Stimulated activated memory B cell treated with anti-CD40 and anti-IgM and Interleukin-4, amounts not matched to agents 10 μg/mL and 1 μg/mL and 100 μg/mL, for 72 hours (primary cell): Measurements from ENCODE around the gene NRIP3.

Experiments used
- ATAC-seq: fragments of 150-1000 bp; cut with Tn5 transposase; 2 replicates; pipeline ENCODE4 v1.10.0; 2021
- H3K27ac Mint-ChIP-seq: one replicate; pipeline ENCODE4 v1.8.0; 2022; ENCODE audit warnings: mild to moderate bottlenecking, mixed read lengths
- H3K27me3 Mint-ChIP-seq: one replicate; pipeline ENCODE4 v1.8.0; 2022; ENCODE audit warnings: mixed read lengths
- H3K36me3 Mint-ChIP-seq: one replicate; pipeline ENCODE4 v1.8.0; 2022; ENCODE audit warnings: mixed read lengths
- H3K4me1 Mint-ChIP-seq: one replicate; pipeline ENCODE4 v1.8.0; 2022; ENCODE audit warnings: mixed read lengths
- H3K4me3 Mint-ChIP-seq: one replicate; pipeline ENCODE4 v1.8.0; 2022; ENCODE audit warnings: mild to moderate bottlenecking, moderate library complexity, mixed read lengths
- H3K9me3 Mint-ChIP-seq: one replicate; pipeline ENCODE4 v1.8.0; 2022; ENCODE audit warnings: mixed read lengths

The NRIP3 gene

GRCh38 chr11:8934742-8935488, 68.9 kb downstream of the NRIP3 start:
- no peak overlapping the region for H3K27ac Mint-ChIP-seq
- H3K4me1 Mint-ChIP-seq, result peaks cover 6% of the 10 kb centered on the region
- no peaks in the 10 kb centered on the region for H3K36me3 Mint-ChIP-seq
- H3K9me3 Mint-ChIP-seq, result no peaks in the 10 kb centered on the region
- peaks cover 20% of the 10 kb centered on the region for H3K27me3 Mint-ChIP-seq
- no peak for ATAC-seq
- no peak overlapping the region for H3K4me3 Mint-ChIP-seq

- Mint-ChIP-seq H3K4me3 (no peak overlapping the region), H3K4me1 (peaks cover 6% of the 10 kb centered on the region), H3K27ac (no peak overlapping the region), H3K9me3 (no peaks in the 10 kb centered on the region), H3K36me3 (no peaks in the 10 kb centered on the region), H3K27me3 (peaks cover 20% of the 10 kb centered on the region)
- no peak for ATAC-seq
Observed at GRCh38 chr11:8933931-8934330, 69.9 kb downstream of the NRIP3 start.

DNA sequence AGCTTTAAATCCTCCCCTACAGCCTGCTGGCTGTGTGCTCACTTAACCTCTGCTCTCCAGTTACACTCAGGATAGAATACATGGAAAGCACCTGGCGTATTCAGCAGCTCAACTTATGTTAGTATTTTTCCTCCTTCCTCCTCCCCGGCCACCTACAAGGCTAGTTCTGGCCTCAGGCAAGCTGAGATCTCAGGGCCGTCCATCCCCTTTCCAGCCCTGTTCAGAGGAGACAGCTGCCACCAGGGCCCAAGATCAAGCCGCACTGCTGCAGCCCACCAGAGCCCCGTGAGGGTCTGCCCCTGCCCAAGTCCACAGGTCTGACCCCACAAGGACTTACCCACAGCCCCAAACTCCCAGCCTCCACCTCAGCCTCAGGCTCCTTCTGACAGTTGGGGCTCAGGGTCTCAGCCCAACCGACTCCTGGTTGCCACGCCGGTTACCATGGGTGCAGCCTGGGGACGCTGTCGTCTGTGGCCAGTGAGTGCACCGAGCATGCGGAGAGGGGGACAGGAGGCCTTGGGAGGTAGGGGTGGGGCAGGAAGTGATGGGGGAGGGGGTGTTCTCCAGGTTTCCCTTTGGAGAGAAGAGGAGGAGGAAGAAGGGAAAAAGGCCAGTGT, 71.1 kb downstream of the NRIP3 start, which contains the start of gene C11orf16:
TSS of gene C11orf16 (minus strand) at position 384 of the 617 bp plus-strand sequence. CDS start 639 bp downstream, outside the sequence.
- H3K36me3 Mint-ChIP-seq, result no peaks in the 10 kb centered on the region
- no peak for ATAC-seq
- no peak within 1 kb of the TSS for H3K4me3 Mint-ChIP-seq

More for the DNA sequence above, 71.1 kb downstream of the NRIP3 start, which contains the start of gene C11orf16:
- Mint-ChIP-seq H3K9me3 (no peaks in the 10 kb centered on the region), H3K27me3 (peaks cover 15% of the 10 kb centered on the region), H3K27ac (no peak within 1 kb of the TSS), H3K4me1 (peaks cover 6% of the 10 kb centered on the region)
